RWPE2 (cell line): ENCODE results near the gene CCNT2.

Experiments used
- ATAC-seq: fragments of 200-7000 bp; cut with Tn5 transposase; 3 replicates; pipeline ENCODE4 v1.9.1; 2021; ENCODE audit warnings: low read depth
- DNase-seq: peaks from one replicate; pipeline ENCODE4 v3.0.0-alpha.2; 2020; ENCODE audit warnings: low spot score
- H3K27ac ChIP-seq: fragments of 450-650 bp; 2 replicates; pipeline ENCODE4 v1.5.1; 2017; ENCODE audit warnings: mild to moderate bottlenecking; ENCODE audit not compliant: poor library complexity, severe bottlenecking
- H3K27me3 ChIP-seq: fragments of 250-450 bp; sonication (Bioruptor Pico); 2 replicates; pipeline ENCODE4 v1.5.1; 2021; ENCODE audit warnings: mild to moderate bottlenecking, moderate library complexity; ENCODE audit not compliant: insufficient read depth, poor library complexity, severe bottlenecking
- H3K36me3 ChIP-seq: fragments of 250-450 bp; sonication (Bioruptor Pico); 2 replicates; pipeline ENCODE4 v1.5.1; 2020; ENCODE audit warnings: low read depth, mild to moderate bottlenecking, moderate library complexity
- H3K4me1 ChIP-seq: fragments of 250-450 bp; sonication (Bioruptor Pico); 2 replicates; pipeline ENCODE4 v1.5.1; 2021; ENCODE audit warnings: mild to moderate bottlenecking, moderate library complexity; ENCODE audit not compliant: insufficient read depth, poor library complexity, severe bottlenecking
- H3K4me3 ChIP-seq: fragments of 250-450 bp; sonication (Bioruptor Pico); 2 replicates; pipeline ENCODE4 v1.5.1; 2021; ENCODE audit warnings: mild to moderate bottlenecking, moderate library complexity; ENCODE audit not compliant: severe bottlenecking
- H3K9me3 ChIP-seq: fragments of 250-450 bp; sonication (Bioruptor Pico); 2 replicates; pipeline ENCODE4 v1.5.1; 2021; ENCODE audit warnings: mild to moderate bottlenecking, moderate library complexity; ENCODE audit not compliant: severe bottlenecking
- CTCF ChIP-seq: fragments of 450-650 bp; IDR thresholded peaks from one replicate; pipeline ENCODE4 v1.5.1; 2017; ENCODE audit warnings: mild to moderate bottlenecking, moderate library complexity; ENCODE audit not compliant: poor library complexity, severe bottlenecking

The CCNT2 gene

GRCh38 chr2:134919341-134920210, 954 bp downstream of the CCNT2 start:
- DNase-seq, result no peak
- H3K4me3 ChIP-seq, result peak overlapping the region; percentile 80
- no peak for ATAC-seq
- H3K27me3 ChIP-seq, result no peaks in the 10 kb centered on the region
- no peak for TF ChIP-seq CTCF
- peaks cover 43% of the 10 kb centered on the region for H3K36me3 ChIP-seq
- no peaks in the 10 kb centered on the region for H3K9me3 ChIP-seq
- H3K4me1 ChIP-seq, result peaks cover 16% of the 10 kb centered on the region
- H3K27ac ChIP-seq, result peak overlapping the region; percentile 91

DNA sequence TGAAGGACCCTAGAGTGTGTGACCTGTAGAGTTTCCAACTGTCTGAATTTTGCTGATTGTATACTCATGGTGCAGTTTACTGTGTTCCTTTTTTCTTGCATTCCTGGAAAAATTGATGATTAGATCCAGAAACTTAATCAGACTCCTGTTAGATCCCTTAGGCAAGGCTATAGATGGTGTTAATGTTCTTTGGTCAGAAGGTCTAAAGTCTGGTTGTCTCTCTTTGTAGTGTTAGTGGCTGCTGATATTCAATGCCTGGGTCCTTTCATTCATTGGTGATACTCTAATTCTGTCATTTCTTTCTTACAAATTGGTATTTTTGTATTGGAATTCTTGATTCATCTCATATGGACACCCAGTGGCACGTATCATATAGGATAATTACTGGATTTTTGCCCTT, 6.3 kb downstream of the CCNT2 start:
- H3K4me3 ChIP-seq, result no peak overlapping the region
- no peaks in the 10 kb centered on the region for H3K27me3 ChIP-seq
- ATAC-seq (no peak), DNase-seq (no peak)
- no peak for TF ChIP-seq CTCF
- H3K36me3 ChIP-seq, result peaks cover 48% of the 10 kb centered on the region
- peaks cover 28% of the 10 kb centered on the region for H3K4me1 ChIP-seq
- no peaks in the 10 kb centered on the region for H3K9me3 ChIP-seq
- H3K27ac ChIP-seq, result no peak overlapping the region

GRCh38 chr2:134926231-134926931, 7.8 kb downstream of the CCNT2 start:
- no peaks in the 10 kb centered on the region for H3K9me3 ChIP-seq
- peaks cover 37% of the 10 kb centered on the region for H3K36me3 ChIP-seq

GRCh38 chr2:134927195-134927594, 8.6 kb downstream of the CCNT2 start:
- Histone ChIP-seq H3K4me3 (no peak overlapping the region), H3K4me1 (peaks cover 18% of the 10 kb centered on the region), H3K27ac (peak overlapping the region; percentile 25), H3K36me3 (peaks cover 31% of the 10 kb centered on the region), H3K9me3 (no peaks in the 10 kb centered on the region), H3K27me3 (no peaks in the 10 kb centered on the region)
- DNase-seq (no peak), ATAC-seq (peak; percentile 85)
- TF ChIP-seq CTCF, result no peak

More at GRCh38 chr2:134926231-134926931, 7.8 kb downstream of the CCNT2 start:
- Histone ChIP-seq H3K4me1 (peaks cover 18% of the 10 kb centered on the region), H3K27me3 (no peaks in the 10 kb centered on the region), H3K4me3 (no peak overlapping the region), H3K27ac (peak overlapping the region; percentile 25)
- ATAC-seq (peak; percentile 42; the same call in 1 of the 3 replicates), DNase-seq (no peak)
- TF ChIP-seq CTCF, result no peak
